Measurements from ENCODE around the gene EARS2. TPM values are rescaled to one million over a fixed set of nuclear protein-coding genes. Genes with fewer than 3 reads are reported as not detected.
A peak's percentile ranks its signal among the peaks of the same experiment; 100 is the strongest.

EARS2 gene
- total and polyA plus RNA-seq, 9 of the 15 experiments (the other 6 are each of a cell fraction or from before 2014, with no cell fraction given), result 17.6 to 58.6 (median 36.3) TPM

- TF ChIP-seq PHF20 (IDR thresholded peaks at IDR 0.05; ENCODE audit: partially characterized antibody) (no peak), NELFE (IDR thresholded peaks at IDR 0.05; ENCODE audit: insufficient read depth, insufficient read length) (no peak), SP2 (IDR thresholded peaks at IDR 0.05; ENCODE audit: extremely low read depth, low read depth, low read length, poor library complexity, severe bottlenecking) (no peak), L3MBTL2 (IDR thresholded peaks at IDR 0.05) (peak; percentile 99), RBM22 (IDR thresholded peaks at IDR 0.05; ENCODE audit: low read depth, low read length, poor library complexity, severe bottlenecking) (peak; percentile 55), SAP30 (IDR thresholded peaks at IDR 0.05; ENCODE audit: borderline replicate concordance, insufficient read depth, low read depth, low read length, poor library complexity, severe bottlenecking) (peak; percentile 70), RERE (CRISPR knock-in tag; IDR thresholded peaks at IDR 0.05; ENCODE audit: borderline replicate concordance) (no peak), RBM25 (IDR thresholded peaks at IDR 0.05; ENCODE audit: low read depth, low read length, severe bottlenecking) (no peak), CREB3L1 (IDR thresholded peaks at IDR 0.05; ENCODE audit: borderline replicate concordance, low read depth) (peak; percentile 83; the same call in 1 of the 2 replicates), PYGO2 (tag; IDR thresholded peaks at IDR 0.05) (no peak), BCOR (IDR thresholded peaks at IDR 0.05) (peak; percentile 65; the same call in 1 of the 2 replicates), ZNF512 (tag; IDR thresholded peaks at IDR 0.05) (no peak), ZNF584 (CRISPR knock-in tag; IDR thresholded peaks at IDR 0.05; ENCODE audit: low read depth) (no peak), TARDBP (IDR thresholded peaks at IDR 0.05) (0 out of 2 replicates have a peak, but pooled peaks have one; percentile 25), KDM5B (IDR thresholded peaks at IDR 0.05; ENCODE audit: insufficient replicate concordance, low read depth, low read length) (peak; percentile 86), HDGF (IDR thresholded peaks at IDR 0.05) (peak; percentile 78; the same call in 1 of the 2 replicates), CCNT2 (IDR thresholded peaks at IDR 0.05; ENCODE audit: borderline replicate concordance, extremely low read depth, insufficient read length, low read depth, low read length) (peak; percentile 84), MED1 (CRISPR knock-in tag; IDR thresholded peaks at IDR 0.05; ENCODE audit: borderline replicate concordance) (no peak), ZNF143 (CRISPR knock-in tag; IDR thresholded peaks at IDR 0.05) (0 out of 2 replicates have a peak, but pooled peaks have one; percentile 35)
Measured at GRCh38 chr16:23510164-23510914, 46.8 kb downstream of the EARS2 start, which contains the start of gene GGA2 (continued).
